IPS-NIHi11 (cell line): ENCODE results near the gene NECTIN4.

Experiments used
- DNase-seq: peaks from one replicate; pipeline ENCODE4 v3.0.0; 2012; ENCODE audit warnings: mixed read lengths, low spot score

Gene NECTIN4

DNA sequence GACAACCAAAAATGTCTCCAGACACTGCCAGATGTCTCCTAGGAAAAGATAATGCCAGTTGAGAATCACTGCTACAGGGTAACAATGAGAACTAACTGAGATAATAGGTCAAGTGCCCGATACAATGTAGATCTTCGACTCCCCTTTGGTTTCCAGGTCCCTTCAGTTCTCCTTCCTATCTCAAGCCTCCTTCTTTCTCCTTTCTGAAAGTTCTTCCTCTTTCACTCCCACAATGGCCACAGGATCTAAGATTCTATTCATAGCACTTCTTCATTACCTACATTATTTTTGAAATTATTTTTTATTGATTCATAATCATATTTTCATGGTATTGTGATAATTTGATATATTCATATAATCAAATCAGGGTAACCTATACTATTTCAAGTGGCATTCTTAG lies 22.2 kb upstream of the NECTIN4 start:
- DNase-seq = no peak

DNA sequence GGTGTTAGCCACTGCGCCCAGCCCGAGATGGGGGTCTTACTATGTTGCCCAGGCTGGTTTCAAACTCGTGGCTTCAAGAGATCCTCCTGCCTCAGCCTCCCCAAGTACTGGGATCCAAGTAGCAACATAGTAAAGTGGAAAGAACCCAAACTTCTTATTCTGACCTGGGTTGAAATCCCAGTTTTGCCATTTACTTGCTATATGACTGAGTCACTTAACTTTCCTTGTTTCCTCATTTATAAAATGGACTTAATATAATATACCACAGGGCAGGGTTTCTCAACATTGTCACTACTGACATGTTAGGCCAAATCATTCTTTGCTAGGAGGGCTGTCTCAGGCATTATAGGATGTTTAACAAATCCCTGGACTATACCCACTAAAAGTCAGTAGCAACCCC lies 21.8 kb upstream of the NECTIN4 start:
- DNase-seq = no peak

DNA sequence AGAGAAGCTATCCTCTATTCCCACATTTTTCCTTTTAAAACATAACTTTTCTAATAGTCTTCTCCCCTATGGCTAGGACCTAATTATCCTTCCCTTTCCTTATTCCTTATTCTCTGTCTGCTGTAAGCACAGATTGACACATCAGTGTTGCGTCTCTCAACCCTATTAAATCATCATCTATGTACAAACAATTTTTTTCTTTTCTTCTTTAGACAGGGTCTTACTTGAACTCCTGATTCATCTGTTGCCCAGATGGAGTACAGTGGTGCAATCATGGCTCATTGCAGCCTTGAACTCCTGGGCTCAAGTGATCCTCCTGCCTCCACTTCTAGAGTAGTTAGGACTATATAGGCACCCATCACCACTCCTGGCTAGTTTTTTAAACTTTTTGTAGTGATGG lies 17.1 kb upstream of the NECTIN4 start:
- DNase-seq = no peak

DNA sequence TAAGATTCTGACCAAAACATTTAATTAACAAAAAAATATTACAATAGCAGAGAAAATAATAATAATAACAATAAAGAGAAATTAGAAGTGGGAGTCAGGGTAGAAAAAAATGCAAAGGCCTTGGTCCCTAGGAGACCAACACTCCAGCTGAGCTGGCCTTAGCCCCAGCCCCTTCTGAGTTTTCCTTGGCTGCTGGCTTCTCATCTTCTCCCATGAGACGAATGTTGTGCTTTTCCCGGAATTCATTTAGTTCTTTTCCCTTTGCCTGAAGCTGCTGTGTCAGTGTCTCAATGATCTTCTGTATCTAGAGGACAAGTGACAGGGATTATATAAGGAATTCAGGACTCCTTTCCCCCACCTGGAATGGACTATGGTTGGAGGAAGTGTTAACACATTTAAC lies 11.2 kb upstream of the NECTIN4 start:
- DNase-seq = no peak

DNA sequence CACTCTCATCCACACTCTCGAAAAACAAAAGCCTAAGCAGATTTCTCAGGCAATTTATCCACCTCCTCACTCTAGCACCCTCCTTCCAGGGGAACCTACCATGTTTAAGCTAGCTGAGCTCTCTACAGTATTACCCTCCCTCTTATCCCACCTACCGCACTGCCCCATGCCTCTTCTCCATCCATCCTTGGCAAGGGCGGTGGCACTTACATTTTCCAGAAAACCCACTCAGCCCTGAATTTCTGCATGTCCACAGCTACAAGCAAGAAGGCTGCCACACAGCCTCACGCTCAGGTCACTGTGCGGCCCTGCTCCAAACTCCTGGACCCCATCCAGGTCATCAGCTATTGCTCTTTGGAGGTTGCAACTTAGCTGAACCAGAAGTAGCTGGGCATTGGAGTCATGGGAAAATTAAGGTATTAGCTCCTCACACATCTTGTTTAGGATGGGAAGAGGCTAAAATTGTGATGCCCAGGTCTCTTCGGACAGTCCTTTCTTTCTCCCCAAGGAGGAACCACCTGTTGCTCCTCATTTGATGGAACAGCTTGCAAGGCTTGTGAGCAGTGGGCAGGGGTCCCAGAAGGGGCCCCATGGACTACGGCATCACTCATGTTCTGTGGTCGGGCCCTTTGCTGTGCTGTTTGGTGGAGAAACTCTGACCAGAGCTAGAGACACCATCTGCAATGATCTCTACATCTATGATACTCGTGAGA lies 9.9 kb upstream of the NECTIN4 start:
- no peak for DNase-seq

DNA sequence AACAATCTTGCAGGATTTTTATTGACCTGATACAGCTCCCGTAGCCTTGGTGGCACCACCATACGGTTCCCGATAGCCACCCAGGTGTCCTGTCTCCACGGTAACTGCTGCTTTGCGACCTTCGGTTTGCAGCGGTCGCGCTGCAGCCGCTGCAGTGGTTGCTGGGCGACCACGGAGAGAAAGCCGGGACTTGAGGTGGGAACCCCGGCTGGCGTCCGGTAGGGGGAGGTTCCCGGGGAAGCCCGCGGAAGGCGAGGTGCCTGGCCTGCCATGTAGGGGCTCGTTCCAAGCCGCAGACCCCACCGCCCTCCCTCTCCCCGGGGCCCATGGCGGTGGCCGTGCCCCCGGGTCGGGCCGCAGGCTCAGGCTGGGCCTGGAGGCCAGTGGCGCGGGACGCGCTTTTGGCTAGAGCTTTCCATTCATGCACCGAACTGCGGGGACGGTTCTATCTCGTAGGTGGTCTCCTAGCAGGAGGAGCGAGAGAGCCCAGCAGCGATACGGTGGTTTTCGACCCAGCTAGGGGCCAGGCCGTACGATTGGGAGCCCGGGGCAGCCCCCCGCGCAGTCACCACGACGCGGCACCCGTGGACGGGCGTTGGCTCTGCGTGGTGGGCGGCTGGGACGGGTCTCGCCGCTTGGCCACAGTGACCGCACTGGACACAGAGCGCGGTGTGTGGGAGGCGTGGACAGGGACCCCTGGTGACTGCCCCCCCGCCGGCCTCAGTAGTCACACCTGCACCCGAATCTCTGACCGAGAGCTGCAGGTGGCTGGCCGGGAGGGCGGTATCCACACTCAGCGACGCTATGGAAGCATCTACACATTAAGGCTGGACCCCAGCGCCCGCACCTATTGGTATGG lies 9.1 kb upstream of the NECTIN4 start, which contains the start of gene KLHDC9:
KLHDC9 (plus strand) TSS at position 152 of the 859 bp plus-strand sequence; CDS start at position 327, 175 bp downstream.
- DNase-seq = peak; percentile 97

DNA sequence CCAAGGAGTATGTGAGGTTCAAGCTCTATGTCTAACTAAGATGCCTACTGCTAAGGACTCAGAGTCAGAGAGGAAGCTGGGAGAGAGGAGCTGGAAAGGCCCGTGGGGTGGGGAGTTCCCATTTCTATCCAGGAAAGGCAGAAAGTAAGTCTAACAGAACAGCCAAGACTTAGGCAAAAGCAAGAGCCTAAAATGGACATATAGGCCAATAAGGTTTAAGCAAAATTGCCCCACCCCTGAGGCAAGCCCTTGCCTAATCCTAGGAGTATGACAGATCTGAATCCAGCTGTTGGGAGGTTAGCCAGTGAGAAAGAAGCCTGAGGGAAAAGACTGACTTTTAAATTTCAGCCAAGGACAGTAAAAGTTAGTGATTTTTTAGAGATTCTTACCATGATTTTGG lies 7.2 kb upstream of the NECTIN4 start:
- no peak for DNase-seq

DNA sequence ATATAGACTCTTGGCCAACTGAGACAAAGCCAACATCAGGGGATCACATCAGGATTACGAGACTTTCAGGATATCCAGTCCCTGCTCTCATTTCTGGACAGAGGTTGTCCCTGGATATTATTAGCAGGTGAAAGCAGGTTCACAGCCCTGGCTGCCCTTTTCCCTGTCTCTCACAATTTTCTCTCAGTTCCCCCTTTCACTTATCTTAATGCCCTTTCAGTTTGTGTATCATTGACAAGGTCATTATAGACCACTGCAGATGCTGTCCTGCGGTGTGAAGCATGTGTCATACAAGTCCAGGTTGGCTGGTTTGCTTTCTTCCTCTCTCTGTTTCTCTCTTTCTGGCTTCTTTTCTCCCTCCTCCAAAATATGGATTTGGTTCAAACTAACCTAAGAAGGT lies 6.7 kb upstream of the NECTIN4 start:
- DNase-seq = no peak

DNA sequence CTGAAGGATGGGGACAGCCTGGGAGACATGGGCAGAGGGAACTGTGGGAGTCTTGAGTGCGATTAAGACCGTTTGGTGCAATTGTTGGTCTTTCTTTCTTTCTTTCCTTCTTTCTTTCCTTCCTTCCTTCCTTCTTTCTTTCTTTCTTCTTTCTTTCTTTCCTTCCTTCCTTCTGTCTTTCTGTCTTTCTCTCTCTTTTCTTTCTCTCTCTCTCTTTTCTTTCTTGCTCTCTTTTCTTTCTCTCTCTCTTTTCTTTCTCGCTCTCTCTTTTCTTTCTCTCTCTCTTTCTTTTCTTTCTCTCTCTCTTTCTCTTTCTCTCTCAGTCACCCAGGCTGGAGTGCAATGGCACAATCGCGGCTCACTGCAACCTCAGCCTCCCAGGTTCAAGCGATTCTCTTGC lies 5.9 kb upstream of the NECTIN4 start:
- DNase-seq = no peak

DNA sequence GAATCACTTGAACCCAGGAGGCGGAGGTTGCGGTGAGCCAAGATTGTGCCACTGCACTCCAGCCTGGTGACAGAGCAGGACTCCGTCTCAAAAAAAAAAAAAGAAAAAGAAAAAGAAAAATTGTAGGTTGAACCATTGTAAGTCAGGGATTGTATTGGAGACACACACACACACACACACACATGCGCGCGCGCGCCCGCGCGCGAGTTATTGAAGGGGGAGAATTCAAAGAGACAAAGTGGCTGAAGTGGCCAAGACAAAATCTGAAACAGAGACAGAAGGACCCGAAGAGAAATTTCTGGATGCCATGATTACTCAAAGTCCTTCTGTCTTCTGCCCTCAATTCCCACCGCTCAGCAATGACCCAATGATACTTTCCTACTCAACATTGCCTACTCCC lies 5.1 kb upstream of the NECTIN4 start:
- DNase-seq = no peak

DNA sequence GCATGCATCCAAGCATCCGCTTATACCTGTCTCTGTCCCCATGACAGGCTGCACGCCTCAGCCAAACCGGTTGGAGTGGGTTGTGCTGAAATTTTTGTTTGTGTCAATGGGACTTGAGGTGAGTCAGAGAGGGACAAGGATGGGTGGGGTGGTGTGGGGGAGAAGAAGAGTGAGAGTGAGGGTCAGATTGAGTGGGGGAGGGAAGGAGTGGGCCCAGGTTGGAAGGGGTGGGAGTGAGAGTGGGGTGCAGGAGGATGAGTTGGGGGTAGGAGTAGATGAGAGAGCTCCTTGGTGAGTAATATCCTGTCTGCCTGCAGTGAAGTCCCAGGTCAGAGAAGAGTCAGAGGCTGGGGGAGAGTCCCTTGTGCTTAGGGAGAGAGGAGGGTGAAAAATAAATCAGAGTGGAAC lies 3.3 kb upstream of the NECTIN4 start:
- DNase-seq = no peak

DNA sequence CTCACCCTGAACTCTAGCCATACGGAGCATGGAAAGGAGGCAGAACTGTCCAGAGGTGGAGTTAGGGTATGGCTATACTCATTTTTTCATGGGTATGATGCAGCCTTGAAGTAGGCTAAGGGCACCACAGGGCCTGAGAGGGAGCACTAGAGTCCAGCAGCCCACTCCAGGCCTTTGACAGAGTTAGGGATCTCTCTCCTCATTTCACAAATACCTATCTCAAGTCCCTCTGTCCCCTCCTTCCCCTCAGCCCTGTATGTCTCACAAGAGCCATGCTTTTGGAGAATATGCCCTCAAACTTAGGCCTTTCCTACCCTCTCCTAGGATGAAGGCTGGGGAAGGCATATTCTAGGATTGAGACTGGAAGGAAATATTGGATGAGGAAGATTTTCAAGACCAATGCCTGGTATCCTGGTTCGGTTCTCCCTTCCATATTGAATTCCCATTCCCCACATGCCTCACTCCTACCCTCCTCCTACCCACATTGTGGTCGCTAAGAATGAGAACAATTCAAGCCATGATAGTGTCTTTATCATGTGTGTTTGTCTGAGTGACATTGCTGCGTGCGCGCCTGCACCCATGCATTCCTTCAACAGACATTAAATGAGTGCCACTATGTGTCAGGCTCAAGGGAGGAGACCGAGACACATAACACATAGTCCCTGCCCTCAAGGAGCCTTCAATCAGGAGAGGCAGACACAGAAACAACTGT lies 2.6 kb upstream of the NECTIN4 start:
- DNase-seq = no peak

DNA sequence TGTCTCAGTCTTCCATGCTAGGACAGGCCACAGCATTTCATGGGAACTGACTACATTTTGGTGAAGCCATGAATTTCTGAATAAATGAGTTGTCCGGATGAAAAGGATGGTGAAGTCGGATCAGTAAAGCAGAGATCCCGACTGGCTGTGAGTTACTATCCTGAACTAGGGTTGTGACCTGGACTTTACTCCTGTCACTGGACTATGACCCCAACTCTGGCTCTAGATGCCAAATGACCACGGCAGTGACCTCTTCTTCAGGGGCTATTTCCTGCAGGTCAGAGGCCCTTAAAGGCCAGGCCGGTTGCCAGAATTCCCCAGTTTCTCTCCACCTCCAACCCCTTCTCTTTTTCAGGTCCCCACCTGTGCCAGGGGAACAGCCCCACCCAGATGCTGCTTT lies 1.7 kb upstream of the NECTIN4 start:
- DNase-seq = no peak

DNA sequence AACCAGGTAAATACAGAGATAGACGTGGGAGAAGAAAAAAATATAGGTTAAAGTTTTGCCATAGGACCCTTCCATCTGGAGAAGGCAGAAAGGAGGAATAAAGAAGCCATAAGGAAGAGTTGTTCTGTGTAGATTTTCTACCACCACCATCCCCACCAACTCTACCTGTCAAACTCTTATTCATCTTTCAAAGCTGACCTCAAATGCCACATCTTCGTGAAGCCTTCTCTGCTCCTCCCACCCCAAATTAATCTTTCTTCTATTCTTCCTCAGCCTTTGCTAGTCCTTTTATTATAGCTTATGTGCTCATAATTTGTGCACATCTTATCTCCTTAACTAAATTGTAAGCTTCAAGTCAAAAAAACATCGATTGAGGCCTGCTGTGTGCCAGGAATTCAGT lies 1.3 kb upstream of the NECTIN4 start:
- no peak for DNase-seq

DNA sequence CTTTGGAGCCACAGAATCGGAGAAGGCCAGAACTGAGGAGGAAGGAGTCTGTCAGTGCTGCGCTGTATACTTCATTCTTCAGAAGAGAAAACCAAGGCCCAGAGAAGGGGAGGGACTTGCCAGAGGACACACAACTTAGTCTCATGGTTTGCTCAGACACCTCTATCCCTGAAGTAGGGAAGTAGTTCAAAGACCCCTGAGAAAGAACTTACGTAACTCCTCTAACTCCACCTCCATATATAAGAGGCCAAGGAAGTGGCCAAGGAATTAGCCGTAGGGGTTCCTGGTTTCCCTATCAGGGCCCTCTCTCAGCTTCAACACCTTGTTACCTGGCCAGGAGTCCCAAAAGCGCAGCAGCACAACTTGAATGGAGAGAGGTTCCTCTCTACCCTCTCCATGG lies 580 bp upstream of the NECTIN4 start:
- DNase-seq = no peak

DNA sequence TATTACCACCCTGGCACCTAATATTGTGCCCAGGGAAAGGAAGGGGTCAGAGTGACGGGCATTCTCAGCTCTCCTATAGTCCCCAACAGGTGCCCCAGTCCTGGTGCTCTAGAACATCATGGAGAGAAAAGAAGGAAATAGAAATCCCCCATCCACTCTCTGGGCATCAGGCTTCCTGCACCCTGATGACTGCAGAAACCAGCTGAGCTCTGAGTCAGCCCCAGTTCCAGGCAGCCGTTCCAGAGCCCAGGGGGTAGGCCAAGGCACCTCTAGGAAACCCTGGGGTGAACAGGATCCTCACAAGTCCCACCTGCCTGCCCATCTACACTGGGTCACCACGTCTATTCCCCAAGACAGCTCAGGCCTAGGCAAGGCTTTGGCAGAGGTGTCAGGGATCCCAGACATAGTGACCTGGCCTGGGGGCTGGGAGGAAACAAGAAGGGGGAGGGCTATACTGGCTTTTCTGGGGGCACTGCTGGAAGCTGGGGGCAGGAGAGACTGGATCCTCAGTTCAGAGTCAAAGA lies 709 bp downstream of the NECTIN4 start:
- DNase-seq = no peak

DNA sequence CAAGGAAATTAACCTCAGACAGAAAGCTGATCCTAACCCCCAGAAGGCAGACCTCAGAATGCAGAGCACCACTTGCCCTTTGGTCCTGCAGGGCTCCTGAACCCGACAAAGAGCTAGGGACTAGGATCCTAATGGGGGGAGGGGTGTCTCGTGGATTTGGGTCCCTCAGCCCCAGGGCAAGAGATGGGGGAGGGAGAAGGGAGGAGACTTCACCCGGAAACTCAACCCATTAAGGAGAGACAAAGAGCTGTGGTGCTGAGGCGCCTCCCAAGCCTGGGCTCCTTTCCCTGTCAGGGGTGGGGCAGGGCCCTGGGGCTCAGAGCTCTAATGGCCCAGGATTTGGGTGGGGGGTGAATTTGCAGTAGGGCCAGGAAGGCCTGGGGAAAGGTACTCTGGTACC lies 2.9 kb downstream of the NECTIN4 start:
- DNase-seq = no peak

DNA sequence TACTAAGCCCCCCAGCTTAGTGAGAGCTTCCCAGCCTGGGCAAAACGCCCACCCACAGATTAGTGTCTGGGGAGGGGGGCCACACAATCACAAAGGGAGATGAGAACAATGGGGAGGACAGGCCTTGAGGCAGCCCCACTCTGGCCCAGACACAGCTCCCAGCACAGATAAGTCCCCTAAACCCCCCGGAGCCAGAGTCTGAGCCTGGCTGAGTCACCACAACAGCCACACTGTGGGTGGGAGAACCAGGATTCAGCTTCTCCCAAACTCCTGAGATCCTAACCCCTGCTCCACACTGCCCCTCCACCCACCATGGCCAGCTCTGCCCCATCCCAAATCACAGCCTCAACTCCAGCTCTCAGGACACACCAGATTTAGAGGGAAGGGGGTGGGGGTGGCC lies 4.2 kb downstream of the NECTIN4 start:
- DNase-seq = no peak

DNA sequence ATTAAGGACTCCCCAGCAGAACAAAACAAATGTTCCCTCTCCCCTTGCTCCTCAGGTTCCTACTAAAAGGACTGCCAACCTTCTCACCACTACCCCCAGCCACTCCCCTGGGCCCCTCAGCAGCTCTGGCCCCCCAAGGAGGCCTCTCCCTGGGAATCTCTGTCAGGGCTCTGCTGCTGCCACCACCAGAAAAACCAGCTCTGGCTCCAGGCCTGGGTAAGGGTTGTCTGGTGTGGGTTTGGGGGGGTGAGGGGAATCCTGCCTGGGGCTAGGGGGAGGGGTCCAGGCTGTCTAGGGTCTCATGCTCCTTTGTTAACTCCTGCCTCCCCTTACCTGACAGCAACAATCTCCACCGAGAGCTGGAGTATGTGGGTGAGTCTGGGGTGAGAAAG lies 4.8 kb downstream of the NECTIN4 start:
- no peak for DNase-seq

DNA sequence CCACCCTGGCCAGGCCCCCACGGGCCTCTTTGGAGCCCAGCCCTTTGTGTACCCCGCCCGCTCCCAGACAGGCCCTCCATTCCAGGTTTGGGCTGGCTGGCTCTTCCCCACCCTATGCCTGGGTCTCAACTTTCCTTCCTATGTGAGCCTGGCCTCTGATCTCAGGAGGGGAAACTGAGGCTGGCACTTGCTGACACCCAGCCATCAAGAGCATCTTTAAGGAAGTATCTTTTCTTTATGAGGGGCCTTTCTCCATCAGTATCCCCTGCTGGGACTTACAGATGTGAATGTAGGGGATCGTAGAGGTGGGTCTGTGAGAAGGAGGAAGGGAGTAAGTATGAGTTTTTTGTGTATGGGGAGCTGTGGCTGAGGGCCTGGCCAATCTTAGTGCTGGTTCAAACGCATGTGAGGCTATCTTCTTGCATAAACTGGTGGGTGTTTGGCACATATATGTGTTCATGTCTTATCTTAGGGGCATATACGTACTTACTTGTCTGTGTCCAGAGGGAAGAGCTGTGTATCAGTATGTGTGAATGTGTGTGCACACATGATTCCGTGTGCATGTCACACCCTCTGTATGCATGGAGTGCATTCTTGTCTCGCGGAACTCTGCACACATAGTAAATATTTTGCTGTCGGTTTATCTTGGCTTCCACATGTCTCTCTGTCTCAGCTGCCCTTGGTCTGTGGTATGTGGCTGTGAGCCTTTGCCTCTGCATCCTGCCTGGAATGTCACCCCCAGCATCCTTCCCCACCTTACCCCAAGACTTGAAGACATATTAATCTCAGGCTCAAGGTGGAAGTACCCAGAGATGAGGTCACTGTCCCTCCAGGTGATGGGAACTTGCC lies 5.4 kb downstream of the NECTIN4 start:
- DNase-seq = no peak

DNA sequence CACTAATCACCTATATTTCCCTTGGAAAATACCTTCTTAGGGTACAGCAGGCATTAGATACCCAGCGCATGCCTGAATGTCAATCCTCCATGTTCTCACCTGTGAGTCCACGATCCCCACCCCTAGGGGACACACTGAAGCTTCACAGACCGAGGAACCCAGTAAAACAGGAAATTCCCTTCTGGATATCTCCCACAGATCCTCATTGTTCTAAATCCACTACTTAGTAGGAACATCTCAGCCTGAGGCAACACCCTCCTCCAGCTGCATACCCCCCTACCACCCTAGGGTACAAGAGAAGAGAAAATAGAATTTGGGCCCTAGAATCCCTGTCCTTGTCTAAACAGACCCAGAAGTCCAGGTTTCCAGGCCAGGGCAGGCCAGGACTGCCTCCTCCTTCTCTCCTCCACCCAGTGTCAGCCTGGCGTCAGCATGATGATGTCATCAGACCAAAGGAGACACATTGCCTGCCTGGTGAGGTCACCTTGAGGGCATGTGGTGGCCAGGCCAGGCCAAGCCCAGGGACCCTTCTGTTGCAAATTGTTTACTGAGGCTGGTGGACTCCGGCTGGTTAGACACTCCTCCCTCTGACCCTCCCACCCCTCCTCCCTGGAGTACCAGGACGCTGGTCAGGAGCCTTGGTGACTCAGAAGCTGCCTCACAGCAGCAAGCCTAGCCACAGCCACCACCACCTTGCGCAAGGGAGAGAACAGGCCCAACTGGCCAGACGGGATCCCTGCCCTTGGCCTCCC lies 6.2 kb downstream of the NECTIN4 start:
- DNase-seq = peak; percentile 70
